Measurements from ENCODE around the gene PSPC1. TPM values are rescaled to one million over a fixed set of nuclear protein-coding genes. Genes with fewer than 3 reads are reported as not detected.
"Not testable (repeated sequence)": the region's sequence is repeated elsewhere in the genome, so short reads cannot be mapped to it uniquely, and the experiment has no call there.

PSPC1 gene
- total and polyA plus RNA-seq, 4 donors: 17.7 to 61.3 (median 37.3) TPM

DNA sequence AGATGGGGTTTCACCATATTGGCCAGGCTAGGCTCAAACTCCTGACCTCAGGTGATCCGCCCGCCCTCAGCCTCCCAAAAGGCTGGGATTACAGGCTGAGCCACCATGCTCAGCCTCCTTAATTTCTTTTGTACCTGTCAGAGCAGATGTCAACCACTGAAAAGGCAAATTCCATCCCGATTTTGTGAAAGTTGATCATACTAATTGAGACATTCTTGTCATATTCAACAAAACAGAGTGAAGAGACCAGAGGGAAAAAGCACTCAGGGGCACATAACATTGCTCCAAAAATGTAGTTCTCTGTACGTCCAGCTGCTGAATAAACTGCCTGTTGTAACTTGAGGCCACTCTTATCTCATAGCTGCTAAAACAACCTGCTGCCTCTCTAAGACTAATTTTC, 27.4 kb upstream of the PSPC1 start:
- WGBS, 2 donors: 87 to 88% methylated on average over 4 of the region's 4 CpGs
- no peaks in the 10 kb centered on the region for H3K27me3 ChIP-seq (ENCODE audit: control insufficient read depth in 1 of 2, insufficient read depth in 2 of 2, low read length in 1 of 2)
- H3K36me3 ChIP-seq (ENCODE audit: control insufficient read depth in 1 of 2, insufficient read depth in 2 of 2, low read length in 1 of 2): no peaks in the 10 kb centered on the region
- no peaks in the 10 kb centered on the region for H3K4me1 ChIP-seq (ENCODE audit: control insufficient read depth in 1 of 2, insufficient read depth in 2 of 2, low read length in 2 of 2)
- ATAC-seq (ENCODE audit: low FRiP score) (no peak), DNase-seq (no peak)
- intact Hi-C loops (cut with DNase I): no loop called here
- H3K4me3 ChIP-seq (ENCODE audit: low read length in 2 of 2): no peak overlapping the region
- H3K27ac ChIP-seq (ENCODE audit: low read depth in 1 of 2, low read length in 2 of 2): no peak overlapping the region
- no peaks in the 10 kb centered on the region for H3K9me3 ChIP-seq (ENCODE audit: control insufficient read depth, low read length)

DNA sequence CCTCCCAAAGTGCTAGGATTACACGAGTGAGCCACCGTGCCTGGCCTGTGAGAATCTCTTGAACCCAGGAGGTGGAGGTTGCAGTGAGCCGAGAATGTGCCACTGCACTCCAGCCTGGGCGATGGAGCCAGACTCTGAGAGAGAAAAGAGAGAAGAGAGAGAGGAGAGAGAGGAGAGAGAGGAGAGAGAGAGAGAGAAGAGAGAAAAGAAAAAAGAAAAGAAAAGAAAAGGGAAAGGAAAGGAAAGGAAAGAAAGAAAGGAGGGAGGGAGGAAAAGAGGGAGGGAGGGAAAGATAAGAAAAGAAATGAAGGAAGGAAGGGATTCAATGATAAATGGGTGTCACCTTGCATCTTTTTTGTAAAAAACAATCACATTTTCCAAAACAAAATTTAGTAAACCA, 23.0 kb upstream of the PSPC1 start:
- H3K4me1 ChIP-seq (ENCODE audit: control insufficient read depth in 1 of 2, insufficient read depth in 2 of 2, low read length in 2 of 2): no peaks in the 10 kb centered on the region
- ATAC-seq (ENCODE audit: low FRiP score): no peak
- no peak overlapping the region for H3K27ac ChIP-seq (ENCODE audit: low read depth in 1 of 2, low read length in 2 of 2)
- intact Hi-C loops (cut with DNase I): no loop called here
- WGBS, 2 donors: 82 to 96% methylated on average over 4 of the region's 4 CpGs
- no peak for DNase-seq
- H3K9me3 ChIP-seq (ENCODE audit: control insufficient read depth, low read length): no peaks in the 10 kb centered on the region
- H3K27me3 ChIP-seq (ENCODE audit: control insufficient read depth in 1 of 2, insufficient read depth in 2 of 2, low read length in 1 of 2): no peaks in the 10 kb centered on the region
- H3K36me3 ChIP-seq (ENCODE audit: control insufficient read depth in 1 of 2, insufficient read depth in 2 of 2, low read length in 1 of 2): no peaks in the 10 kb centered on the region
- no peak overlapping the region for H3K4me3 ChIP-seq (ENCODE audit: low read length in 2 of 2)

DNA sequence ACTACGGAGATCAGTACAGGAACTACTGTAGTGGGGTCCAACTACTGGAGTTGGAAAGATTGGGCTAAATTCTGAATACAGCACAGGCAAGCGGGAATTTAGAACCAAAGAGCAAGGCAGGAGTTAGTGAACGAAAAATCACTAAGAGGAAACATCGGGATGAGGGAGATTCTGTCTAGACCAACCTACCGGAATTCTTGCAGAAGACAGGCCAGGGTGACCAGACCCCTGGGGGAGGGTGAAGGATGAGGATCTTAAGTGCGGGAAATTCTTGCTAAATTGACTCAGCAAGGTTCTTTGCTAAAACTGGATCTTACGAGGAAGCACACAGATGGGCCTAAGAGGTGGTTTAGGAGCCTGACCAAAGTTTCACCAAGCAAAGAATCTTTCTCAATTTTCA, 13.2 kb upstream of the PSPC1 start:
- WGBS, 2 donors: 97% methylated on average over 7 of the region's 7 CpGs
- no peak for ATAC-seq (ENCODE audit: low FRiP score)
- Histone ChIP-seq H3K27me3 (ENCODE audit: control insufficient read depth in 1 of 2, insufficient read depth in 2 of 2, low read length in 1 of 2) (no peaks in the 10 kb centered on the region), H3K9me3 (ENCODE audit: control insufficient read depth, low read length) (no peaks in the 10 kb centered on the region), H3K4me3 (ENCODE audit: low read length in 2 of 2) (no peak overlapping the region), H3K36me3 (ENCODE audit: control insufficient read depth in 1 of 2, insufficient read depth in 2 of 2, low read length in 1 of 2) (no peaks in the 10 kb centered on the region), H3K4me1 (ENCODE audit: control insufficient read depth in 1 of 2, insufficient read depth in 2 of 2, low read length in 2 of 2) (no peaks in the 10 kb centered on the region), H3K27ac (ENCODE audit: low read depth in 1 of 2, low read length in 2 of 2) (no peak overlapping the region)
- no peak for DNase-seq
- intact Hi-C loops (cut with DNase I): no loop called here

DNA sequence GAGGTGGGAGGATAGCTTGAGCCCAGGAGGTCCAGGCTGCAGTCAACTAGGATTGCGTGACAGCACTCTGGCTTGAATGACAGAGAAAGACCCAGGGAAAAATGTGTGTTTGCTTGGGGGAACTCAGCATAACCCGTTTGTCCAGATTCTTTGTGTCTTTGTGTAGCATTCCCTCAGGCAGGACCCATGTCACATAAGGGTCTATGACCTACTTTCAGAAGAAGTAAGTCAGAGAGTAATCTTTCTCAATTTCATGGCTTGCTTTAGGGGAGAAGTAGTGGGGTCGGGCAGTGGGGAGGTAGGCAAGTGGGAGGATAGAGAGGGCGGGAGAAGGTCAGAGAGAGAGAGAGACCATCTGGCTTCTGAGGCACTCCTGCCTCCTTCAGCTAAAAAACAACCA, 11.9 kb upstream of the PSPC1 start:
- H3K27ac ChIP-seq (ENCODE audit: low read depth in 1 of 2, low read length in 2 of 2): no peak overlapping the region
- WGBS, 2 donors: 93 to 94% methylated on average over 4 of the region's 4 CpGs
- H3K4me3 ChIP-seq (ENCODE audit: low read length in 2 of 2): no peak overlapping the region
- DNase-seq: no peak
- H3K36me3 ChIP-seq (ENCODE audit: control insufficient read depth in 1 of 2, insufficient read depth in 2 of 2, low read length in 1 of 2): no peaks in the 10 kb centered on the region
- no peak for ATAC-seq (ENCODE audit: low FRiP score)
- no peaks in the 10 kb centered on the region for H3K9me3 ChIP-seq (ENCODE audit: control insufficient read depth, low read length)
- no peaks in the 10 kb centered on the region for H3K4me1 ChIP-seq (ENCODE audit: control insufficient read depth in 1 of 2, insufficient read depth in 2 of 2, low read length in 2 of 2)
- intact Hi-C loops (cut with DNase I): no loop called here
- H3K27me3 ChIP-seq (ENCODE audit: control insufficient read depth in 1 of 2, insufficient read depth in 2 of 2, low read length in 1 of 2): no peaks in the 10 kb centered on the region

DNA sequence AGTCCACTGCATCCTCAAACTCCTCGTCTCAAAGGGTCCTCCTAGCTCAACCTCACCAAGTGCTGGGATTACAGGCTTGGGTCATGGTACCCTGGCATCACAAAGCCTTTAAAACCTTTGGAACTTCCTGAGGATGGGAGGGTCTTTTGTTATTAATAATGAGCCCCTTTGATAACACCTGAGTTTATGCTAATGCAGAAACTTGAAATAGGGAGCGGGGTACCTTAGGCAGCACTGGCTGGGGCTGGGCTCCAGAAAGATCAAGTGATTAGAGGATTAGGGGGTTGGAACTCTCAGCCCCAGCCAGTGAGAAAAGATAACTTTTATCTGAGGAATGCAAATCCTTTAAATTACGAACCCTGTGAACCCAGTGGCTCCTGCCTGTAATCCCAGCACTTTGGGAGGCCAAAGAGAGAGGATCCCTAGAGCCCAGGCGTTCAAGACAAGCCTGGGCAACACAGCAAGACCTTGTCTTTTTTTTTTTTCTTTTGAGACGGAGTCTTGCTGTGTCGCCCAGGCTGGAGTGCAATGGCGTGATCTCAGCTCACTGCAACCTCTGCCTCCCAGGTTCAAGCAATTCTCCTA, 9.3 kb upstream of the PSPC1 start:
- H3K4me1 ChIP-seq (ENCODE audit: control insufficient read depth in 1 of 2, insufficient read depth in 2 of 2, low read length in 2 of 2): no peaks in the 10 kb centered on the region
- H3K27me3 ChIP-seq (ENCODE audit: control insufficient read depth in 1 of 2, insufficient read depth in 2 of 2, low read length in 1 of 2): no peaks in the 10 kb centered on the region
- DNase-seq (peak in 1 of 2 donors; percentile 15), ATAC-seq (ENCODE audit: low FRiP score) (no peak)
- WGBS, 2 donors: 90 to 92% methylated on average over 7 of the region's 7 CpGs
- intact Hi-C loops (cut with DNase I): no loop called here
- H3K27ac ChIP-seq (ENCODE audit: low read depth in 1 of 2, low read length in 2 of 2): no peak overlapping the region
- H3K9me3 ChIP-seq (ENCODE audit: control insufficient read depth, low read length): no peaks in the 10 kb centered on the region
- no peaks in the 10 kb centered on the region for H3K36me3 ChIP-seq (ENCODE audit: control insufficient read depth in 1 of 2, insufficient read depth in 2 of 2, low read length in 1 of 2)
- H3K4me3 ChIP-seq (ENCODE audit: low read length in 2 of 2): no peak overlapping the region

DNA sequence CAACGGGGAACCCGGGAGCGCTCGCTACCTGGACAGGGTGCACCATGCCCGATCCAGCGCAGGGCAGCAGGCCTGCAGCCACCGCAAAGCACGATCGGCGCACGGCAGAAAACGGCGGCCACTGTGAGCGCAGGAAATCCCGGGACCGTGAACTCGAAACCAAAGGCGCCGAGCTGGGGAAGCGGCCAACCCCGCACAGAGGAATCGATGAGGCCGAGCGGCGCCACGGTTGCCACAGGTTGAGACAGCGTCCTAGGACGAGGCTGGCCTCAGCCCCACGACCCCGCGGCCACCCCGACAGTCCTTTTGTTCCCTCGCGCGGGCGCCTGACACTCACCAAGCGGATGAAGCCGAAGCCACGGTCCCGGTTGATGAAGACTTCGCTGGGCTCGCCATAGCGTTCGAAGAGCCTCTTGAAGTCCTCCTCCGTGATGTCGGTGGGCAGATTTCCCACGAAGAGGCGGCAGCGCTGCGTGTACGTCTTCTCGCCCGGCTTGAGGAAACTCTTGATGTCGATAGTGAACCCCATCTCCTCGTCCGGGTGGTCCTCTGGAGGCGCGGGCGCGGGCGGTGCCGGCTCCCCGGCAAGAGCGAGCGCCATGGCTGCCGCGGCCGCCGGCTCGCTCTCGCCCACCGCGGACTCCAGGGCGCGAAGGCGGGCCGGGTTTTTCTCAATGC, 557 bp downstream of the PSPC1 start:
- DNase-seq (peak; percentile 79 to 86), ATAC-seq (ENCODE audit: low FRiP score) (peak; percentile 87)
- Histone ChIP-seq H3K9me3 (ENCODE audit: control insufficient read depth, low read length) (no peaks in the 10 kb centered on the region), H3K4me3 (ENCODE audit: low read length in 2 of 2) (peak overlapping the region; percentile 81 to 87), H3K36me3 (ENCODE audit: control insufficient read depth in 1 of 2, insufficient read depth in 2 of 2, low read length in 1 of 2) (no peaks in the 10 kb centered on the region), H3K27ac (ENCODE audit: low read depth in 1 of 2, low read length in 2 of 2) (peak overlapping the region; percentile 65 to 94), H3K27me3 (ENCODE audit: control insufficient read depth in 1 of 2, insufficient read depth in 2 of 2, low read length in 1 of 2) (no peaks in the 10 kb centered on the region), H3K4me1 (ENCODE audit: control insufficient read depth in 1 of 2, insufficient read depth in 2 of 2, low read length in 2 of 2) (no peaks in the 10 kb centered on the region)
- intact Hi-C loops (cut with DNase I): loop anchor here (5.0 to 10.0 kb wide), 4 partner anchors 80 to 175 kb away; partner anchors contain the start of genes ZMYM5 (in 2 of the 2), MPHOSPH8 (in 1 of the 2) and ZMYM2 (in 1 of the 2)
- WGBS, 2 donors: 0 to 1% methylated on average over 71 to 77 of the region's 77 CpGs

DNA sequence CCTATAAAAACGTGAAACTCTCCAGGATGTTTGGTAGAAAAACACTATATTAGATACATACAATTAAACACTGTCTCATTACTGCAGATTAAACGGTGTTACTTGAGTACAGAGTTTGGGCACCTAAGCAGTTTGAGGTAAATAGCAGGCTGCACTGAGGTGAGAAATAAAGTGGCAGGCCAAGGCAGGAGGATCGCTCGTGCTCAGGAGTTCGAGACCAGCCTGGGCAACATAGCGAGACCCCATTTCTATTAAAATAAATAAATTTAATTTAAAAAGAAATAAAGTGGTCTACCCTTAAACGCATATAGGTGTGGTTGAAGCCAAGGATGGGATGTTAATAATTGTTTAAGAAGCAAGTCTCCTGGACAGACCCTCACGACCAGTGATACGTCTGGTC, 1.2 kb downstream of the PSPC1 start:
- no peaks in the 10 kb centered on the region for H3K27me3 ChIP-seq (ENCODE audit: control insufficient read depth in 1 of 2, insufficient read depth in 2 of 2, low read length in 1 of 2)
- no peaks in the 10 kb centered on the region for H3K4me1 ChIP-seq (ENCODE audit: control insufficient read depth in 1 of 2, insufficient read depth in 2 of 2, low read length in 2 of 2)
- ATAC-seq (ENCODE audit: low FRiP score): no peak
- H3K27ac ChIP-seq (ENCODE audit: low read depth in 1 of 2, low read length in 2 of 2): peak overlapping the region in 1 of 2 donors; percentile 94
- no peak for DNase-seq
- H3K4me3 ChIP-seq (ENCODE audit: low read length in 2 of 2): peak overlapping the region; percentile 81 to 87
- intact Hi-C loops (cut with DNase I): loop anchor here (5.0 to 10.0 kb wide), 4 partner anchors 81 to 176 kb away; partner anchors contain the start of genes ZMYM5 (in 2 of the 2), MPHOSPH8 (in 1 of the 2) and ZMYM2 (in 1 of the 2)
- H3K9me3 ChIP-seq (ENCODE audit: control insufficient read depth, low read length): no peaks in the 10 kb centered on the region
- no peaks in the 10 kb centered on the region for H3K36me3 ChIP-seq (ENCODE audit: control insufficient read depth in 1 of 2, insufficient read depth in 2 of 2, low read length in 1 of 2)
- 9 to 13% methylated on average over 9 of the region's 9 CpGs for WGBS, 2 donors

DNA sequence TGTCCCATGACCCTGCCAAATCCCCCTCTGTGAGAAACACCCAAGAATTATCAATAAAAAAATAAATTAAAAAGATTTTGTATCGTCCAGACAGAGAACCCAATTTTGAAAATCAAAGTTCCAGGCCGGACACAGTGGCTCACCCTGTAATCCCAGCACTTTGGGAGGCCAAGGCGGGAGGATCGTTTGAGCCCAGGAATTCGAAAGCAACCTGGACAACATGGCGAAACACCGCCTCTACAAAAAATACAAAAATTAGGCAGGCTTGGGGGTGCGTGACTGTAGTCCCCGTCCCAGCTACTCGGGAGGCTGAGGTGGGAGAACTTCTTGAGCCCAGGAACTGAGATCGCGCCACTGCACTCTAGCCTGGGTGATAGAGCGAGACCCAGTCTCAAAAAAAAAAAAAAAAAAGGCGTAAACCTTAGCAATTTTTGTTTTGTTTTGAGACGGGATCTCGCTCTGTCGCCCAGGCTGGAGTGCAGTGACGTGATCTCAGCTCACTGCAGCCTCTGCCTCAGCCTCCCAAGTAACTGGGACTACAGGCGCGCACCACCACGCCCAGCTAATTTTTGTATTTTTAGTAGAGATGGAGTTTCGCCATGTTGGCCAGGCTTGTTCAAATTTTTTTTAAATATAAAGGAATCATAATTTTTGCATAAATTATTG, 1.9 kb downstream of the PSPC1 start:
- 93 to 94% methylated on average over 22 of the region's 22 CpGs for WGBS, 2 donors
- not testable (repeated sequence) for H3K9me3 ChIP-seq (ENCODE audit: control insufficient read depth, low read length); H3K36me3 ChIP-seq (ENCODE audit: control insufficient read depth in 1 of 2, insufficient read depth in 2 of 2, low read length in 1 of 2); H3K27ac ChIP-seq (ENCODE audit: low read depth in 1 of 2, low read length in 2 of 2); H3K27me3 ChIP-seq (ENCODE audit: control insufficient read depth in 1 of 2, insufficient read depth in 2 of 2, low read length in 1 of 2); H3K4me1 ChIP-seq (ENCODE audit: control insufficient read depth in 1 of 2, insufficient read depth in 2 of 2, low read length in 2 of 2); DNase-seq; ATAC-seq (ENCODE audit: low FRiP score)
- intact Hi-C loops (cut with DNase I): loop anchor here (5.0 to 10.0 kb wide), 4 partner anchors 81 to 176 kb away; partner anchors contain the start of genes ZMYM5 (in 2 of the 2), MPHOSPH8 (in 1 of the 2) and ZMYM2 (in 1 of the 2)
- H3K4me3 ChIP-seq (ENCODE audit: low read length in 2 of 2): peak overlapping the region in 1 of 2 donors; percentile 87
